Ascending aorta (tissue), 2 donors: ENCODE data around the gene PRICKLE2. TPM values are rescaled to one million over a fixed set of nuclear protein-coding genes. Genes with fewer than 3 reads are reported as not detected.

Experiments
- DNase-seq, 2 donors: peaks; one replicate each; pipeline ENCODE4 v3.0.0-alpha.2; 2019; ENCODE audit warnings: low spot score in 2 of 2
- H3K27ac ChIP-seq, 2 donors: fragments of 200-600 bp; sonication (generic); one replicate each; pipeline ENCODE4 v1.5.1; 2016 to 2017; ENCODE audit warnings: mild to moderate bottlenecking in 1 of 2
- H3K27me3 ChIP-seq: fragments of 200-600 bp; sonication (generic); one replicate; pipeline ENCODE4 v1.5.1; 2017
- H3K36me3 ChIP-seq, 2 donors: fragments of 200-600 bp; sonication (generic); one replicate each; pipeline ENCODE4 v1.5.1; 2016
- H3K4me1 ChIP-seq, 2 donors: fragments of 200-600 bp; sonication (generic); one replicate each; pipeline ENCODE4 v1.5.1; 2016 to 2017; ENCODE audit warnings: mild to moderate bottlenecking in 1 of 2
- H3K4me3 ChIP-seq, 2 donors: fragments of 200-600 bp; sonication (generic); one replicate each; pipeline ENCODE4 v1.5.1; 2016 to 2017; ENCODE audit warnings: mild to moderate bottlenecking in 1 of 2
- H3K9me3 ChIP-seq, 2 donors: fragments of 200-600 bp; sonication (generic); one replicate each; pipeline ENCODE4 v1.5.1; 2016
- CTCF ChIP-seq, 3 experiments: fragments of 200-600 bp in 2 of 3; fragments of 450-650 bp in 1 of 3; sonication (generic) in 2 of 3; IDR thresholded peaks; one replicate each; pipeline ENCODE4 v1.5.1; 2016 to 2019; ENCODE audit warnings: antibody characterized with exemption in 3 of 3, mild to moderate bottlenecking in 1 of 3, moderate library complexity in 1 of 3
- intact Hi-C: fragments of 100-400 bp; cut with DNase I; formaldehyde crosslinking; loops from one replicate; pipeline ENCODE4 v1.15.1; 2023
- total RNA-seq: library from RNA; depleted of rRNA; stranded (reverse); fragments of >200 nt; gene quantifications from one replicate; pipeline ENCODE4 v1.1.0, GENCODE V29; 2016

The PRICKLE2 gene
- total RNA-seq, 1 donor from 2014 or later, result 24.7 TPM

GRCh38 chr3:64240396-64240795 lies 15.1 kb upstream of the PRICKLE2 start:
- DNase-seq, result no peak
- TF ChIP-seq CTCF (IDR thresholded peaks at IDR 0.05), result no peak
- peaks cover 3 to 13% of the 10 kb centered on the region in 2 donors for H3K4me1 ChIP-seq

GRCh38 chr3:64239841-64240240 lies 14.6 kb upstream of the PRICKLE2 start:
- Histone ChIP-seq H3K27me3 (no peaks in the 10 kb centered on the region), H3K27ac (no peak overlapping the region), H3K4me1 (peaks cover 3 to 13% of the 10 kb centered on the region in 2 donors), H3K9me3 (peaks cover 0 to 3% of the 10 kb centered on the region in 2 donors), H3K36me3 (peaks cover 0 to 17% of the 10 kb centered on the region in 2 donors), H3K4me3 (no peak overlapping the region)
- intact Hi-C loops, result no loop called here
- no peak for DNase-seq
- TF ChIP-seq CTCF (IDR thresholded peaks at IDR 0.05), result no peak

More at GRCh38 chr3:64240396-64240795, 15.1 kb upstream of the PRICKLE2 start:
- Histone ChIP-seq H3K36me3 (peaks cover 0 to 13% of the 10 kb centered on the region in 2 donors), H3K27me3 (no peaks in the 10 kb centered on the region), H3K27ac (no peak overlapping the region), H3K4me3 (no peak overlapping the region), H3K9me3 (peaks cover 0 to 3% of the 10 kb centered on the region in 2 donors)
- intact Hi-C loops, result no loop called here

- Histone ChIP-seq H3K27ac (peak overlapping the region; percentile 19 to 48), H3K27me3 (no peaks in the 10 kb centered on the region), H3K4me1 (peaks cover 3 to 13% of the 10 kb centered on the region in 2 donors), H3K9me3 (peaks cover 0 to 3% of the 10 kb centered on the region in 2 donors), H3K4me3 (peak overlapping the region; percentile 16 to 27), H3K36me3 (peaks cover 0 to 19% of the 10 kb centered on the region in 2 donors)
- no peak for TF ChIP-seq CTCF (IDR thresholded peaks at IDR 0.05)
- intact Hi-C loops, result no loop called here
- DNase-seq, result peak in 1 of 2 donors; percentile 84
Measured at GRCh38 chr3:64238971-64239667, 13.9 kb upstream of the PRICKLE2 start.

GRCh38 chr3:64237083-64237482 lies 11.8 kb upstream of the PRICKLE2 start:
- no peak for TF ChIP-seq CTCF (IDR thresholded peaks at IDR 0.05)
- peaks cover 3 to 9% of the 10 kb centered on the region in 2 donors for H3K4me1 ChIP-seq

GRCh38 chr3:64235605-64236004 lies 10.3 kb upstream of the PRICKLE2 start:
- TF ChIP-seq CTCF (IDR thresholded peaks at IDR 0.05), result no peak
- peaks cover 3 to 9% of the 10 kb centered on the region in 2 donors for H3K4me1 ChIP-seq
- H3K27ac ChIP-seq, result no peak overlapping the region
- peaks cover 0 to 3% of the 10 kb centered on the region in 2 donors for H3K9me3 ChIP-seq
- H3K27me3 ChIP-seq, result no peaks in the 10 kb centered on the region
- H3K36me3 ChIP-seq, result peaks cover 0 to 17% of the 10 kb centered on the region in 2 donors
- DNase-seq, result no peak
- no peak overlapping the region for H3K4me3 ChIP-seq
- intact Hi-C loops, result no loop called here

More at GRCh38 chr3:64237083-64237482, 11.8 kb upstream of the PRICKLE2 start:
- H3K36me3 ChIP-seq, result peaks cover 0 to 19% of the 10 kb centered on the region in 2 donors
- H3K9me3 ChIP-seq, result peaks cover 0 to 3% of the 10 kb centered on the region in 2 donors
- H3K27ac ChIP-seq, result no peak overlapping the region
- no peaks in the 10 kb centered on the region for H3K27me3 ChIP-seq
- DNase-seq, result no peak
- H3K4me3 ChIP-seq, result no peak overlapping the region
- intact Hi-C loops, result no loop called here
